Measurements from ENCODE around the gene TPD52L2. TPM values are rescaled to one million over a fixed set of nuclear protein-coding genes. Genes with fewer than 3 reads are reported as not detected.
"Not testable (repeated sequence)": the region's sequence is repeated elsewhere in the genome, so short reads cannot be mapped to it uniquely, and the experiment has no call there.

TPD52L2 gene
- total RNA-seq, 1 donor from 2014 or later = 99.0 TPM

DNA sequence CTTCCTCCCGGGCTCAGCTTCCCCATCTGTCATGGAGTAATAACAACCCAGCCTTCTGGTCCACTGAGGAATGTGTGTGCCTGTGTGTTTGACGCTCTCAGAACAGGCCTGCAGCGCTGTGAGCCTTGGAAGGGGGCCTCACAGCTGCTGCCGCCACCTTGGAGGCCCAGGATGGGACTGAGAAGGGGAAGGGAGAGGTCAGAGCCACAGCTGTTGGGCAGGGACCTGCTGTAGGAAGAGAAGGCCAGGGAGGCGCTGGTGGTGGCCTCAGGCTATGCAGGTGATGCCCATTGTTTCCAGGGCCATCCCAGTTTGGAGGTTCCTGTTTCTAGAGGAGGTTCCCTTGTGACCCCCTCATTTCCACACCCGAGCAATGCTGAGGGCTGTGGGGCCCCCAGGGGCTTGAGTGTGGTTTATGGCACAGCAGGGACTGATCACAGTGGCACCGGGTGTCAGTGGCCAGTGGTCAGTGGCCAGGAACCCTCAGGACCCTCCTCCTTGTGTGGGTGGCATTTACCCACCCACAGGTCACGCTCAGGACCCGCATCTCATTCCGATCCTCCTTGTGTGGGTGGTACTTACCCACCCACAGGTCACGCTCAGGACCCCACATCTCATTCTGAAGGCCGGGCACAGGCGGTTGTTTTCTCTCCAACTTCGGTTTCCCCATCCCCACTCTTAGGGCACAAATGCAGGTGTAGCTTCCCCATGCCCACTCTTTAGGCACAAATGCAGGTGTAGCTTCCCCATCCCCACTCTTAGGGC lies 14.0 kb downstream of the TPD52L2 start:
- DNase-seq (ENCODE audit: low read depth) = peak; percentile 67

DNA sequence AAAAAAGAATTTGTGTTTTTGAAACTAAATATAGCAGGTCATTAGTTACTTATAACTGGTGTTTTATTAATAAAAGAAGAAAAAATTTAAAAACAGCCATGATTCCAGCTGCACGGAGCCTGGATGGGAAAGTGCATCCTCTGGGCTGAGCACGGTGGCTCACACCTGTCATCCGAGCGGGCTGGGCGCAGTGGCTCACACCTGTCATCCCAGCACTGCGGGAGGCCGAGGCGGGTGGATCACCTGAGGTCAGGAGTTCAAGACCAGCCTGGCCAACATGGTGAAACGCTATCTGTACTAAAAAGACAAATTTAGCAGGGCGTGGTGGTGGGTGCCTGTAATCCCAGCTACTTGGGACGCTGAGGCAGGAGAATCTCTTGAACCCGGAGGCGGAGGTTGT lies 15.8 kb downstream of the TPD52L2 start:
- not testable (repeated sequence) for DNase-seq (ENCODE audit: low read depth)

GRCh38 chr20:63881451-63882226 lies 16.6 kb downstream of the TPD52L2 start:
- DNase-seq (ENCODE audit: low read depth) = no peak

- no peak for DNase-seq (ENCODE audit: low read depth)
Measured at GRCh38 chr20:63882257-63883200, 17.5 kb downstream of the TPD52L2 start.

DNA sequence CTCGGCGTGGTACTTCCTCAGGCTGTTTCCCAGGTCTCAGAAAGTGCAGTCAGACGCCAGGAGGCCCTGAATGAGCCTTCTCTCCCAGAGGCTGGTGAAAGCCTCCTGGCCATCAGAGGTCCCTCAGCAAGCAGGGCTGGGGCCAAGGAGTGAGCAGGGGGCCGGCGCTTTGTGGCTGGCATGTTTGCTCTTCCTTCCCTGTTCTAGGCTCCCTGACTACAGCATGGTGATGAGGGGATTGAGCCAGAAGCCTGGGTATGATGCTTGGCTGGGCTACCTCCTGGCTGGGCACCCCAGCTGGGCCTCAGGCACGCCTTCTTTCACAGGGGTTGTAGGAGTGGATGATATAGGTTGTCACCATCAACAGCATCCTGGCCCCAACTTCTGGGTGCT lies 18.1 kb downstream of the TPD52L2 start:
- no peak for DNase-seq (ENCODE audit: low read depth)

DNA sequence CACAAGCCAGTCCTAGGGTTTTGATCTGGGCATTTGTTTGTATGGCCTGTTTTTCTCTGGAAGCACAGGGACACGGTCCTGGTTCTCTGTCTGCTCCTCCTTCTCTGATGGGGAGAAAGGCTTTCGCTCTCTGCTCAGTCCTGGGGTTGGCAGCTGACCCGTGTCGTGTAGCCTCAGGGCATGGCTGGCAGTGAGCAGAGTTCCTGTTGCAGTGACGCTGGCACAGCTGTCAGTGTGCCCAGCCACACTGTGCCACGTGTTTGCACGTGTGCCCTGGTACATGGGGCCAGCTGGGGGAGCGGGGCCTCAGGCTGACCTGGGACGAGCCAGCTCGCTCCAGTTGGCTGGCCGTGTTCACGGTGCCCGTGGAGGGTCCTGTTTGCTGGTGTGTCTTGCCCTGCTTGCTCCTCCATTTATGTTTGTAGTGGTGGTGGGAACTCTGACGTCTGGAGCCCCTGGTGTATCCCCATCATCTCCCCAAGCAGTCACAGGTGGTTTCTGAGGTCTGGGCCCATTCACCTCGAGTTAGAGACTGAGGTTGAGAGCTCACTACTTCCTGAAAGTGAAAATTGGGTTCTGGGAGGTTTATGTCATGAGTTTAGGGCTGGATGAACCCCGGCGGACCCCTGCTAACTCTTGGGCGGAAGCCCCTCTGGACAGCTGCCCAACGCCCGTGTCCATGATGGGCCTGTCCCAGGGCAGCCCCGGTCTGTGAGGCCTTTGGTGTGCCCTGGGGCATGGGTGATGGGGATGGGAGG lies 19.6 kb downstream of the TPD52L2 start:
- DNase-seq (ENCODE audit: low read depth) = peak; percentile 71

DNA sequence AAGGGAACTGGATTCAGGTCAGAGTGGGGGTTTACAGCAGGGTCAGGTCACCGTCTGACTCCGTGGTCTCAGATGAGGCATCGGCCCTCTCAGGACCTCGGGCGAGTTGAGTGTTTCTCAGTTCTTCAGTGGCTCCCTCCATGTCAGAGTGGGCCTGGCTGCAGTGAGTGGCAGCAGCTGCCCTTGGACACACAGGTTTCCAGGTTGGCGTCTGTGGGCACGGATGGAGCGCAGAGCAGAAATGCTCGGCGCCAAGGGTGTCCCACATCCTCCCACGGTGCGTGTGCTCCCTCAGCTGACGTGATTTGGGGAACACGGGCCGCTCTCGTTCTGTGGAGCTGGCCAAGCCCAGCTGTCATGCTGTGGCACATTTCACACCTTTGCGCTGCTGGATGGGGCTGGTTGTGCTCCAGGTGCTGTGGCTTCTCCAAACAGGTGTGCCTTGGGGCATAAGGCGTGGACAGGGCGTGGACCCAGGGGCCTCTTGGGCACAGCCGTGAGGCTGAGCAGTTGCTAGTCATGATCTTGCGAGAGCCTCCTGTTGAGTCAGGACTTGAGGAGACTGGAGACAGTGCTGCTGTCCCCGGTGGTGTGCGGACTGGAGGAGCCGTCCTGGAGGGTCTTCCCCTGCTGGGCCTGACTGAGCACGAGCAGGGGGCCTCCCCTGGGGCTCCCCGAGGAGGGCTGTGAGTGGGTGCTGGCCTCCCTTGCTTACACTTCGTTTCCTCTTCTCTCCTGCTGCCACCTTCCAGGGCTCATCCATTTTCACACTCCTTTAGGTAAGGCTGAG lies 20.4 kb downstream of the TPD52L2 start:
- DNase-seq (ENCODE audit: low read depth) = no peak

DNA sequence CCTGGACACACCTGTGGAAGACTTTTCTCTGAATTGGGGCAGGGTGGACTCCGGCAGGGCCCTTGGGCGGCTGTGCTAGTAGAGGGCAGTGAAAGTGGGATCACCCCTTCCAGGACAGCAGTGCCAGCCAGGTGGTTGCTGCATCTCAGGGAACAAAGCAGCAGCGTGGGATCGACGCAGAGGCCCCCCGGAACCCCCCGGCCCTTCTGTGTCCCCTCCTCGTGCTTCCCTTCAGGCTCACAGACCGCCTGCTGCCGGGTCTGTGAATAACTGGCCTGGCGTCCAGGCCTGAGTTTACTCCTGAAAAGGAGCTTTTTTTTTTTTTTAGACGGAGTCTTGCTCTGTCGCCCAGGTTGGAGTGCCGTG lies 21.0 kb downstream of the TPD52L2 start:
- no peak for DNase-seq (ENCODE audit: low read depth)

DNA sequence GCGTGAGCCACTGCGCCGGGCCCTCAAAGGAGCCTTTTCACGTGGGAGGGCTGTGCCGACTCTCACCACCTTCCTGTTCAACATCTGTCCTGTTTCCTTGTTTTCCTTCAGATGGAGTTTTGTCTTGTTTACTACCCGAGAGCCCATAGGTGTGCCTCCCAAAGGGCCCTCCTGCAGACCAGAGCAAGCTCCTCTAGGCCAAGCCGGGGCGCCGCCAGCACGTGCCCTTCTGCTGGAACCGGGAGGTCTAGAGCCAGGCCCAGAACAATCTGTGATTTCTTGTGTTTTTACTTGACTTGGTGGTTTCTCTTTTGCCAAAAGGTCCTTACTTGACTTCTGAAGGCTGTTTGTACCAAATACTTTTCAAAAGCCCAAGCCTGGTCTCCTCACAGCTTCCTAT lies 21.9 kb downstream of the TPD52L2 start:
- no peak for DNase-seq (ENCODE audit: low read depth)

- DNase-seq (ENCODE audit: low read depth) = no peak
Measured at GRCh38 chr20:63889241-63890200, 24.5 kb downstream of the TPD52L2 start.

GRCh38 chr20:63890201-63890576 lies 25.1 kb downstream of the TPD52L2 start:
- DNase-seq (ENCODE audit: low read depth) = no peak

- no peak for DNase-seq (ENCODE audit: low read depth)
Measured at GRCh38 chr20:63890616-63891015, 25.5 kb downstream of the TPD52L2 start.

- no peak for DNase-seq (ENCODE audit: low read depth)
Measured at GRCh38 chr20:63891061-63892002, 26.3 kb downstream of the TPD52L2 start.

- DNase-seq (ENCODE audit: low read depth) = no peak
Measured at GRCh38 chr20:63892402-63892801, 27.3 kb downstream of the TPD52L2 start.

DNA sequence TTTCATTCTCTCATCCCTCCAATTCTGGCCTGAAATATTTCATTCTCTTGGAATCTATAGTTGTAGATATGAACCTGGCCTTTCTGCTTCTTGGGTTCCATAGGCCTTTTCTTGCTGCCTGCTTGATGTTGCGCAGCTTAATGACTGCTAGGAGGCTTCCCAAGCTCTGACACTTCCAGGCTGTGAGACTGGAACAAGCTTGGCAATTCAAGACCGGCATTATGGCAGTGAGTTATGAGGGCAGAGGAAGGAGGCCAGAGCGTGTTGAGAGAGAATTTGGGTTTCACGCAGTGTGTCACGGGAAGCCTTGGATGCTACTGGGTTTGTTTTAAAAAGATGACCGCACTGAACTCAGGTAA lies 28.9 kb downstream of the TPD52L2 start:
- no peak for DNase-seq (ENCODE audit: low read depth)

GRCh38 chr20:63894358-63895201 lies 29.5 kb downstream of the TPD52L2 start, which contains the start of gene DNAJC5:
Gene DNAJC5, plus strand, starts transcription at chr20:63895126. Its CDS starts 33,220 bp downstream, at chr20:63928346.
- peak; percentile 95 for DNase-seq (ENCODE audit: low read depth)

Data from myocyte (in vitro differentiated cells).